ENCODE measurements around the gene SF1.

Gene SF1

GRCh38 chr11:64777449-64778222 is 706 bp downstream of the SF1 start:
- no peak for FAIRE-seq
- TF ChIP-seq POLR2A (IDR thresholded peaks at IDR 0.05; ENCODE audit: low read depth, low read length) = peak; percentile 51
- DNase-seq (ENCODE audit: insufficient read length, low spot score) = peak; percentile 88

- FAIRE-seq (no peak), DNase-seq (ENCODE audit: insufficient read length, low spot score) (no peak)
- no peak for TF ChIP-seq POLR2A (IDR thresholded peaks at IDR 0.05; ENCODE audit: low read depth, low read length)
Observed at GRCh38 chr11:64776875-64777274, 1.5 kb downstream of the SF1 start.

GRCh38 chr11:64776425-64776824 is 1.9 kb downstream of the SF1 start:
- no peak for TF ChIP-seq POLR2A (IDR thresholded peaks at IDR 0.05; ENCODE audit: low read depth, low read length)

GRCh38 chr11:64774144-64774543 is 4.2 kb downstream of the SF1 start:
- no peak for TF ChIP-seq POLR2A (IDR thresholded peaks at IDR 0.05; ENCODE audit: low read depth, low read length)
- DNase-seq (ENCODE audit: insufficient read length, low spot score) (no peak), FAIRE-seq (no peak)

More at GRCh38 chr11:64776425-64776824, 1.9 kb downstream of the SF1 start:
- no peak for FAIRE-seq
- no peak for DNase-seq (ENCODE audit: insufficient read length, low spot score)

GRCh38 chr11:64772303-64773018 is 5.9 kb downstream of the SF1 start:
- TF ChIP-seq POLR2A (IDR thresholded peaks at IDR 0.05; ENCODE audit: low read depth, low read length) = no peak
- FAIRE-seq (no peak), DNase-seq (ENCODE audit: insufficient read length, low spot score) (no peak)

- DNase-seq (ENCODE audit: insufficient read length, low spot score) = no peak
- FAIRE-seq = no peak
Observed at GRCh38 chr11:64771861-64772260, 6.5 kb downstream of the SF1 start.

GRCh38 chr11:64770120-64770519 is 8.2 kb downstream of the SF1 start:
- no peak for DNase-seq (ENCODE audit: insufficient read length, low spot score)
- no peak for TF ChIP-seq POLR2A (IDR thresholded peaks at IDR 0.05; ENCODE audit: low read depth, low read length)
- FAIRE-seq = no peak

More at GRCh38 chr11:64771861-64772260, 6.5 kb downstream of the SF1 start:
- no peak for TF ChIP-seq POLR2A (IDR thresholded peaks at IDR 0.05; ENCODE audit: low read depth, low read length)

- DNase-seq (ENCODE audit: insufficient read length, low spot score) (no peak), FAIRE-seq (no peak)
- TF ChIP-seq POLR2A (IDR thresholded peaks at IDR 0.05; ENCODE audit: low read depth, low read length) = no peak
Observed at GRCh38 chr11:64769283-64769682, 9.1 kb downstream of the SF1 start.

GRCh38 chr11:64768300-64768694 is 10.0 kb downstream of the SF1 start:
- DNase-seq (ENCODE audit: insufficient read length, low spot score) (no peak), FAIRE-seq (no peak)
- TF ChIP-seq POLR2A (IDR thresholded peaks at IDR 0.05; ENCODE audit: low read depth, low read length) = no peak

- TF ChIP-seq POLR2A (IDR thresholded peaks at IDR 0.05; ENCODE audit: low read depth, low read length) = no peak
- FAIRE-seq (no peak), DNase-seq (ENCODE audit: insufficient read length, low spot score) (no peak)
Observed at GRCh38 chr11:64767344-64768299, 10.7 kb downstream of the SF1 start.

GRCh38 chr11:64766881-64767280 is 11.5 kb downstream of the SF1 start:
- FAIRE-seq (no peak), DNase-seq (ENCODE audit: insufficient read length, low spot score) (no peak)
- TF ChIP-seq POLR2A (IDR thresholded peaks at IDR 0.05; ENCODE audit: low read depth, low read length) = no peak

- FAIRE-seq (no peak), DNase-seq (ENCODE audit: insufficient read length, low spot score) (no peak)
- no peak for TF ChIP-seq POLR2A (IDR thresholded peaks at IDR 0.05; ENCODE audit: low read depth, low read length)
Observed at GRCh38 chr11:64765851-64766665, 12.3 kb downstream of the SF1 start.

- no peak for DNase-seq (ENCODE audit: insufficient read length, low spot score)
- no peak for TF ChIP-seq POLR2A (IDR thresholded peaks at IDR 0.05; ENCODE audit: low read depth, low read length)
- no peak for FAIRE-seq
Observed at GRCh38 chr11:64765291-64765850, 13.0 kb downstream of the SF1 start.
